Fibroblast of lung (primary cell): ENCODE data around the gene FREM1. TPM values are rescaled to one million over a fixed set of nuclear protein-coding genes. Genes with fewer than 3 reads are reported as not detected.

Source experiments
- DNase-seq, 2 donors: peaks; one replicate each; pipeline versions ENCODE4 v3.0.0 to v3.0.0-alpha.2; 2010; ENCODE audit warnings: low read depth in 2 of 2
- H2AFZ ChIP-seq: 2 replicates; pipeline ENCODE4 v1.5.1; 2012; ENCODE audit warnings: low read length, control low read depth, inconsistent platforms
- H3K27ac ChIP-seq: 2 replicates; pipeline ENCODE4 v1.5.1; 2011; ENCODE audit warnings: low read length, control low read depth; ENCODE audit not compliant: insufficient read depth
- H3K27me3 ChIP-seq: 2 replicates; pipeline ENCODE4 v1.5.1; 2011; ENCODE audit warnings: mild to moderate bottlenecking, low read length; ENCODE audit not compliant: control insufficient read depth, insufficient read depth
- H3K36me3 ChIP-seq: 2 replicates; pipeline ENCODE4 v1.5.1; 2011; ENCODE audit warnings: low read length; ENCODE audit not compliant: control insufficient read depth, insufficient read depth
- H3K4me1 ChIP-seq: 2 replicates; pipeline ENCODE4 v1.5.1; 2011; ENCODE audit warnings: low read length; ENCODE audit not compliant: control insufficient read depth, insufficient read depth; ENCODE audit errors: extremely low read depth
- H3K4me2 ChIP-seq: 2 replicates; pipeline ENCODE4 v1.5.1; 2011; ENCODE audit warnings: low read length, control low read depth; ENCODE audit not compliant: insufficient read depth; ENCODE audit errors: extremely low read depth
- H3K4me3 ChIP-seq, 4 experiments: fragments of 200-600 bp in 1 of 4; sonication (generic) in 1 of 4; replicated peaks in 1 of 4; 2 replicates each; pipeline ENCODE4 v1.5.1; 2011 to 2016; ENCODE audit warnings: low read length in 4 of 4, low read depth in 3 of 4, mild to moderate bottlenecking in 3 of 4, control low read depth in 2 of 4, inconsistent platforms in 1 of 4, mixed read lengths in 1 of 4; ENCODE audit not compliant: insufficient read depth in 1 of 4; ENCODE audit errors: control extremely low read depth in 1 of 4
- H3K79me2 ChIP-seq: 2 replicates; pipeline ENCODE4 v1.5.1; 2012; ENCODE audit warnings: mild to moderate bottlenecking, low read length, inconsistent platforms; ENCODE audit not compliant: control insufficient read depth, insufficient read depth
- H3K9ac ChIP-seq: 2 replicates; pipeline ENCODE4 v1.5.1; 2011; ENCODE audit warnings: mild to moderate bottlenecking, low read length, control low read depth; ENCODE audit not compliant: insufficient read depth
- H3K9me3 ChIP-seq: 2 replicates; pipeline ENCODE4 v1.5.1; 2012; ENCODE audit warnings: low read depth, low read length; ENCODE audit not compliant: control insufficient read depth, insufficient read depth
- H4K20me1 ChIP-seq: 2 replicates; pipeline ENCODE4 v1.5.1; 2011; ENCODE audit warnings: low read length; ENCODE audit not compliant: control insufficient read depth, insufficient read depth; ENCODE audit errors: extremely low read depth
- EZH2 ChIP-seq: IDR thresholded peaks from 2 replicates; pipeline ENCODE4 v1.5.1; 2012; ENCODE audit warnings: low read length, control low read depth, mild to moderate bottlenecking; ENCODE audit errors: missing control alignments
- polyA plus RNA-seq, 2 donors: library from polyadenylated mRNA; depleted of rRNA in 1 of 2; stranded (reverse) in 1 of 2; unstranded in 1 of 2; fragments of >200 nt; gene quantifications; 2 replicates each; pipeline ENCODE4 v1.2.1, GENCODE V29; 2011 to 2012; ENCODE audit warnings: missing spikeins in 1 of 2
- total RNA-seq: library from RNA; depleted of rRNA; stranded (reverse); fragments of >200 nt; gene quantifications from 2 replicates; pipeline ENCODE4 v1.2.1, GENCODE V29; 2014
- TF ChIP-seq, protein P1 (sequence below), 2 donors: IDR thresholded peaks in 1 of 2; conservative IDR thresholded peaks in 1 of 2; 1 replicate in 1 of 2; 2 replicates in 1 of 2; pipeline ENCODE4 v1.5.1; 2011 to 2012; ENCODE audit warnings: low read length in 2 of 2, control low read depth in 1 of 2, inconsistent platforms in 1 of 2, low read depth in 1 of 2, mild to moderate bottlenecking in 1 of 2

FREM1 gene
- total and polyA plus RNA-seq, 2 donors (not counting 1 experiment from before 2014, with no cell fraction given), result under 0.01 to 0.01 TPM

DNA sequence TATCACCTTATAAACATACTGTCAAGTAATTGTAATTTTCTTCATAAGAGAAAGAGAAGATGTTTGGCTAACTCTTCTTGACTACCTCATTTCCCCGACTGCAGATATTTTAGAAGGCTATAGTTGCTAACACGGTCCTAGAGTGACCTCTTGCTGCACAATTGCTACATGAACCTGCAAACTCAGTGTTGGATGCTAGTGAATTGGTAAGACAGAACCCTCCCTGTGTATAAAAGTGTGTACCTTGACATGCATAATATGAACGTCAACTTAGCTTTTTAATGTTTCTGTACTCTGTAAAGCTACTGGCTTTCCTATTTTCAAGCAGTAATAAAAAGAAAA is 141.0 kb downstream of the FREM1 start:
- Histone ChIP-seq H3K9ac (no peak overlapping the region), H3K4me2 (no peak overlapping the region), H3K79me2 (no peaks in the 10 kb centered on the region), H3K27ac (no peak overlapping the region), H3K9me3 (no peaks in the 10 kb centered on the region), H2AFZ (no peak overlapping the region), H4K20me1 (no peaks in the 10 kb centered on the region), H3K27me3 (no peaks in the 10 kb centered on the region), H3K36me3 (no peaks in the 10 kb centered on the region), H3K4me3 (no peak overlapping the region), H3K4me1 (no peaks in the 10 kb centered on the region)
- peak; percentile 18 to 33 for DNase-seq
- TF ChIP-seq EZH2, result no peak
- TF ChIP-seq, protein P1, sequence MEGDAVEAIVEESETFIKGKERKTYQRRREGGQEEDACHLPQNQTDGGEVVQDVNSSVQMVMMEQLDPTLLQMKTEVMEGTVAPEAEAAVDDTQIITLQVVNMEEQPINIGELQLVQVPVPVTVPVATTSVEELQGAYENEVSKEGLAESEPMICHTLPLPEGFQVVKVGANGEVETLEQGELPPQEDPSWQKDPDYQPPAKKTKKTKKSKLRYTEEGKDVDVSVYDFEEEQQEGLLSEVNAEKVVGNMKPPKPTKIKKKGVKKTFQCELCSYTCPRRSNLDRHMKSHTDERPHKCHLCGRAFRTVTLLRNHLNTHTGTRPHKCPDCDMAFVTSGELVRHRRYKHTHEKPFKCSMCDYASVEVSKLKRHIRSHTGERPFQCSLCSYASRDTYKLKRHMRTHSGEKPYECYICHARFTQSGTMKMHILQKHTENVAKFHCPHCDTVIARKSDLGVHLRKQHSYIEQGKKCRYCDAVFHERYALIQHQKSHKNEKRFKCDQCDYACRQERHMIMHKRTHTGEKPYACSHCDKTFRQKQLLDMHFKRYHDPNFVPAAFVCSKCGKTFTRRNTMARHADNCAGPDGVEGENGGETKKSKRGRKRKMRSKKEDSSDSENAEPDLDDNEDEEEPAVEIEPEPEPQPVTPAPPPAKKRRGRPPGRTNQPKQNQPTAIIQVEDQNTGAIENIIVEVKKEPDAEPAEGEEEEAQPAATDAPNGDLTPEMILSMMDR (conservative IDR thresholded peaks at IDR 0.05 in 1 of 2, IDR thresholded peaks at IDR 0.05 in 1 of 2; ENCODE audit: low read depth in 1 of 2, low read length in 2 of 2), result peak; percentile 7 to 31

DNA sequence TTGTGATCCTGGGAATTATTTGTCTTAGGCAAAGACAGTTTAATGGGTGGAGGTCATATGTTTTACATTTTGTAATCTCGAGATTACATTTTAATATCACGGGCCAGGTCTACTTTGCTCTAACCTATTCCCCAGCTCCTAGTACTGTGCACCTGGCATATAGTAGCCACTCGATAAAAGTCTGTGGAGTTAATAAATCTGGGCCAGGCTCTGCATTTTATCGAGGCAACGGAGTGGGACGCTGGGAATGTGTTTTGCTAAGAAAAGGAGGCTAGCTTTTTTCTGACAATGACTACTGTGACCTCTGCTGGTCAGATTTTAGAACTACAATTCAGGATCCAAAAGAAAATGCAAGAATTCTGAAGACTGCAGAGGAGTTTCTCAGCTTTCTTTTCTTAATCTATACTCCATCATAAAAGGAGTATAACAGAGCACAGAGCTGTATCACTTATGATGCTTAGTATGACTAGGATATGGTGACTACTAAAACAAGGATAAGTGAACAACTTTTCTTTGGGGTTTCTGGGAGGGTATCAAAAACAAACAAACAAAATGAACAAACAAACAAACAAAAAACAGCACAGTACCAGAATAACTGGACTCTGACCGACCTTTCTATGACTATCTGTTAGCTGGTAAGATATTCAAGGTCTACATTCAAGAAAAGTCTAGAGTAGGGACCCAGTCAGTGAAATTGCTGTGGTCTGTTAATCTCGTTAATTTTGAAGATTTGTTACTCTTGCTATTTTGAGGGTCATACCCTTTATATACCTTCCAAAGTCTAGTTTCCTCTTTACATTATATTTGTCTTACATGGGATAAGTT is 141.6 kb downstream of the FREM1 start:
- no peaks in the 10 kb centered on the region for H3K36me3 ChIP-seq
- H3K27me3 ChIP-seq, result no peaks in the 10 kb centered on the region
- H3K79me2 ChIP-seq, result no peaks in the 10 kb centered on the region
- H3K4me2 ChIP-seq, result no peak overlapping the region
- H3K4me1 ChIP-seq, result no peaks in the 10 kb centered on the region
- no peak overlapping the region for H3K9ac ChIP-seq
- H4K20me1 ChIP-seq, result no peaks in the 10 kb centered on the region
- peak; percentile 32 to 69 for DNase-seq
- H3K9me3 ChIP-seq, result no peaks in the 10 kb centered on the region
- no peak overlapping the region for H3K4me3 ChIP-seq
- TF ChIP-seq EZH2, result no peak
- TF ChIP-seq, protein P1 (conservative IDR thresholded peaks at IDR 0.05 in 1 of 2, IDR thresholded peaks at IDR 0.05 in 1 of 2; ENCODE audit: low read depth in 1 of 2, low read length in 2 of 2), result peak; percentile 62 to 65
- H2AFZ ChIP-seq, result no peak overlapping the region
- H3K27ac ChIP-seq, result no peak overlapping the region

DNA sequence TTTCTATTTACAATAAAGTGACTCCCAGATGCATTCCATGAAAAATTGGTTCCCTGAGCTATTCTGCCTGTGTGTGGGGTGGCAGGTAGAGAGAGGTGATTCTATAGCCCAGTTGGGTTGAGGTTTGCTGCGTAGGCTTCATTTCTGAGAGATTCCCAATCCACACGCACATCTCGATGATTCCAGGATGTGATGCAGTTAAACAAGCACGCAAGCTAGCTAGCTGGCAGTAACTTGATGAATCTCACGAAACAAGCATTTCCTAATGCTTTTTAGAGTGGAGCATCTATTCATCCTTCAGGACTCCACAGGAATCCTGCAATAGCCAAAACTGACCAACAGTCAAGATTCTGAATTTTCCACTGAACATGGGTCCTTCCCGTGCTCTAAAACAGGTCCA is 143.9 kb downstream of the FREM1 start:
- no peaks in the 10 kb centered on the region for H3K36me3 ChIP-seq
- H3K9ac ChIP-seq, result no peak overlapping the region
- H3K9me3 ChIP-seq, result no peaks in the 10 kb centered on the region
- DNase-seq, result peak in 1 of 2 donors; percentile 11
- H3K4me3 ChIP-seq, result no peak overlapping the region
- TF ChIP-seq, protein P1 (conservative IDR thresholded peaks at IDR 0.05 in 1 of 2, IDR thresholded peaks at IDR 0.05 in 1 of 2; ENCODE audit: low read depth in 1 of 2, low read length in 2 of 2), result no peak
- TF ChIP-seq EZH2, result no peak
- no peak overlapping the region for H3K4me2 ChIP-seq
- H2AFZ ChIP-seq, result no peak overlapping the region
- H4K20me1 ChIP-seq, result no peaks in the 10 kb centered on the region
- no peaks in the 10 kb centered on the region for H3K4me1 ChIP-seq
- H3K27me3 ChIP-seq, result no peaks in the 10 kb centered on the region
- no peaks in the 10 kb centered on the region for H3K79me2 ChIP-seq
- no peak overlapping the region for H3K27ac ChIP-seq
